ENCODE data around the gene MYBPH. TPM values are rescaled to one million over a fixed set of nuclear protein-coding genes. Genes with fewer than 3 reads are reported as not detected.

MYBPH gene
- total RNA-seq, 6 experiments from 2014 or later, result 0.12 TPM; not detected in 5

GRCh38 chr1:203202431-203203245 is 27.0 kb upstream of the MYBPH start:
- TF ChIP-seq CTCF (IDR thresholded peaks at IDR 0.05), result no peak
- 67% methylated on average over 10 of the region's 15 CpGs for WGBS (ENCODE audit: insufficient coverage, low coverage, low lambda C conversion rate, missing lambda C conversion rate)
- no peaks in the 10 kb centered on the region for H3K27me3 ChIP-seq
- no peak overlapping the region for H3K27ac ChIP-seq
- ATAC-seq (peak in 3 of 4 donors; percentile 20 to 46 (median 45)), DNase-seq (peak in 1 of 3 donors; percentile 47)
- no peaks in the 10 kb centered on the region for H3K9me3 ChIP-seq
- peaks cover 0 to 23% (median 2%) of the 10 kb centered on the region in 4 donors for H3K4me1 ChIP-seq
- intact Hi-C loops (cut with DNase I), result no loop called here
- H3K36me3 ChIP-seq, result no peaks in the 10 kb centered on the region
- H3K4me3 ChIP-seq, result no peak overlapping the region

DNA sequence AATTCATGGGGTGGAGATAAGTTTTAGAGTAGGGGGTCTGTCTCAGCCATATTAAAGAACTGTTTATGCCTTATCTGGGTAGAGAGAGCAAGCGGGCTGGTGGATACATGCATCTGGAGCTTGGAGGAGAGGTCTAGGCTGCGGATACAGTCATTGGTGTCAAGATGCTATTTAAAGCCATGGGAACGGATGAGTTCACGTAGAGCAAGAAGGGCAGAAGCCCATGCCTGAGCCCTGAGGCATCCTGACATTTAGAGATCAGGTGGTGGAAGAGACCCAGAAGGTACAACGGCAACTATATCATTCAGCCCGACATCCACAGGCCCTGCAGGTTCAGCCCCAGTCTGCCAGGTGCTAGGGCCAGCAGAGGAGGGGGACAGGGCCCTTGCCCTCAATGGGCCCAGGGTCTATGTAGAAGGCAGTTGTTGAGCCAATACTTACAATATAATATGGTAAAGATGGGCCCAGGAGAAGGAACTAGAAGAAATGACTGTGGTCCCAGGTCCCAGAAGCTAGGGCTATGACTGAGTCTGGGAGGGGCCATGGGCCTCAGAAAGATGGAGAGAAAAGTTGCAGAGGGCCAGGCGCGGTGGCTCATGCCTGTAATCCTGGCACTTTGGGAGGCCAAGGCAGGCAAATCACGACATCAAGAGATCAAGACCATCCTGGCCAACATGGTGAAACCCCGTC is 26.0 kb upstream of the MYBPH start:
- Histone ChIP-seq H3K9me3 (no peaks in the 10 kb centered on the region), H3K36me3 (no peaks in the 10 kb centered on the region), H3K4me3 (no peak overlapping the region), H3K27ac (no peak overlapping the region), H3K4me1 (peaks cover 0 to 23% (median 2%) of the 10 kb centered on the region in 4 donors), H3K27me3 (no peaks in the 10 kb centered on the region)
- DNase-seq (peak in 1 of 3 donors; percentile 30), ATAC-seq (no peak)
- intact Hi-C loops (cut with DNase I), result no loop called here
- TF ChIP-seq CTCF (IDR thresholded peaks at IDR 0.05) (no peak), POLR2A (IDR thresholded peaks at IDR 0.05) (no peak)
- WGBS (ENCODE audit: insufficient coverage, low coverage, low lambda C conversion rate, missing lambda C conversion rate), result 64% methylated on average over 8 of the region's 10 CpGs

GRCh38 chr1:203200916-203201315 is 25.3 kb upstream of the MYBPH start:
- DNase-seq (peak in 1 of 3 donors; percentile 27), ATAC-seq (no peak)
- intact Hi-C loops (cut with DNase I), result no loop called here
- TF ChIP-seq CTCF (IDR thresholded peaks at IDR 0.05) (no peak), POLR2A (IDR thresholded peaks at IDR 0.05) (no peak)
- Histone ChIP-seq H3K9me3 (no peaks in the 10 kb centered on the region), H3K36me3 (no peaks in the 10 kb centered on the region), H3K27me3 (no peaks in the 10 kb centered on the region), H3K4me3 (no peak overlapping the region), H3K27ac (no peak overlapping the region), H3K4me1 (peaks cover 0 to 23% (median 2%) of the 10 kb centered on the region in 4 donors)
- 40% methylated on average over 1 of the region's 1 CpG for WGBS (ENCODE audit: insufficient coverage, low coverage, low lambda C conversion rate, missing lambda C conversion rate)

- Histone ChIP-seq H3K27ac (peak overlapping the region; percentile 29 to 72 (median 31)), H3K4me3 (no peak overlapping the region), H3K9me3 (no peaks in the 10 kb centered on the region), H3K36me3 (no peaks in the 10 kb centered on the region), H3K27me3 (no peaks in the 10 kb centered on the region), H3K4me1 (peaks cover 0 to 23% (median 2%) of the 10 kb centered on the region in 4 donors)
- TF ChIP-seq POLR2A (IDR thresholded peaks at IDR 0.05), result peak; percentile 38
- no peak for TF ChIP-seq CTCF (IDR thresholded peaks at IDR 0.05)
- 22% methylated on average over 8 of the region's 8 CpGs for WGBS (ENCODE audit: insufficient coverage, low coverage, low lambda C conversion rate, missing lambda C conversion rate)
- peak in 1 of 3 donors; percentile 74 for DNase-seq
- ATAC-seq, result peak; percentile 86 to 94 (median 88)
- intact Hi-C loops (cut with DNase I), result no loop called here
Observed at GRCh38 chr1:203199816-203200571, 24.4 kb upstream of the MYBPH start.

Data from right lobe of liver (tissue), 6 donors.